HepG2 (cell line): Measurements from ENCODE around the gene SAC3D1. TPM values are rescaled to one million over a fixed set of nuclear protein-coding genes. Genes with fewer than 3 reads are reported as not detected.
A peak's percentile ranks its signal among the peaks of the same experiment; 100 is the strongest.

Experiments
- ATF7 ChIP-seq, 2 experiments: fragments of 450-650 bp in 1 of 2; sonication (generic) in 1 of 2; formaldehyde crosslinking in 1 of 2; IDR thresholded peaks; 2 replicates each; pipeline versions ENCODE4 v1.4.0 to v1.6.1; 2016 to 2020; ENCODE audit warnings: antibody characterized with exemption in 1 of 2, mild to moderate bottlenecking in 1 of 2, missing genetic modification reagents in 1 of 2
- BATF2 ChIP-seq: sonication (generic); formaldehyde crosslinking; IDR thresholded peaks from 2 replicates; pipeline ENCODE4 v1.8.0; 2022; ENCODE audit warnings: mild to moderate bottlenecking, missing genetic modification reagents, moderate library complexity
- CCDC6 ChIP-seq: sonication (generic); formaldehyde crosslinking; IDR thresholded peaks from 2 replicates; pipeline ENCODE4 v1.8.1; 2022; ENCODE audit warnings: mild to moderate bottlenecking, missing genetic modification reagents, moderate library complexity
- GPN1 ChIP-seq: sonication (generic); formaldehyde crosslinking; IDR thresholded peaks from 2 replicates; pipeline ENCODE4 v1.5.1; 2020; ENCODE audit warnings: missing genetic modification reagents, borderline replicate concordance
- HCFC1 ChIP-seq: fragments of 150-350 bp; IDR thresholded peaks from 2 replicates; pipeline ENCODE4 v1.6.1; 2014; ENCODE audit warnings: low read depth, low read length
- MAF1 ChIP-seq: sonication (generic); formaldehyde crosslinking; IDR thresholded peaks from 2 replicates; pipeline ENCODE4 v1.5.0; 2020; ENCODE audit warnings: missing genetic modification reagents, borderline replicate concordance
- MEIS2 ChIP-seq: sonication (generic); formaldehyde crosslinking; IDR thresholded peaks from 2 replicates; pipeline ENCODE4 v1.9.0; 2021; ENCODE audit warnings: mild to moderate bottlenecking, missing genetic modification reagents
- MLLT10 ChIP-seq: sonication (generic); formaldehyde crosslinking; IDR thresholded peaks from 2 replicates; pipeline ENCODE4 v1.4.0; 2020; ENCODE audit warnings: missing genetic modification reagents
- MYPOP ChIP-seq: sonication (generic); formaldehyde crosslinking; IDR thresholded peaks from 2 replicates; pipeline ENCODE4 v1.8.1; 2023; ENCODE audit warnings: mild to moderate bottlenecking, moderate library complexity, missing genetic modification reagents
- NR2F6 ChIP-seq, 2 experiments: IDR thresholded peaks; 2 replicates each; pipeline ENCODE4 v1.6.1; 2016; ENCODE audit warnings: antibody characterized with exemption in 1 of 2, mild to moderate bottlenecking in 1 of 2
- PRDM4 ChIP-seq: sonication (generic); formaldehyde crosslinking; IDR thresholded peaks from 2 replicates; pipeline ENCODE4 v1.9.0; 2021; ENCODE audit warnings: missing genetic modification reagents, borderline replicate concordance
- RBM22 ChIP-seq: fragments of 200-400 bp; formaldehyde crosslinking; optimal IDR thresholded peaks from 2 replicates; pipeline ENCODE3; 2017; ENCODE audit warnings: mild to moderate bottlenecking, low read length, moderate library complexity
- SAP130 ChIP-seq: IDR thresholded peaks from 2 replicates; pipeline ENCODE4 v1.6.1; 2016; ENCODE audit warnings: low read depth
- SOX5 ChIP-seq: IDR thresholded peaks from 2 replicates; pipeline ENCODE4 v1.6.1; 2016; ENCODE audit warnings: borderline replicate concordance
- ZNF263 ChIP-seq: sonication (generic); formaldehyde crosslinking; IDR thresholded peaks from 2 replicates; pipeline ENCODE4 v1.4.0; 2020; ENCODE audit warnings: missing genetic modification reagents
- ZNF3 ChIP-seq: IDR thresholded peaks from 2 replicates; pipeline ENCODE4 v1.7.0; 2017; ENCODE audit warnings: inconsistent platforms
- ZNF570 ChIP-seq: sonication (generic); formaldehyde crosslinking; IDR thresholded peaks from 2 replicates; pipeline ENCODE4 v1.4.0; 2020; ENCODE audit warnings: mild to moderate bottlenecking, missing genetic modification reagents, borderline replicate concordance
- ZNF615 ChIP-seq: sonication (generic); formaldehyde crosslinking; IDR thresholded peaks from 2 replicates; pipeline ENCODE4 v1.5.0; 2020; ENCODE audit warnings: mild to moderate bottlenecking, missing genetic modification reagents, borderline replicate concordance
- ZNF678 ChIP-seq: sonication (generic); formaldehyde crosslinking; IDR thresholded peaks from 2 replicates; pipeline ENCODE4 v1.4.0; 2020; ENCODE audit warnings: mild to moderate bottlenecking, missing genetic modification reagents
- ZNF740 ChIP-seq: sonication (generic); formaldehyde crosslinking; IDR thresholded peaks from 2 replicates; pipeline ENCODE4 v1.4.0; 2020; ENCODE audit warnings: missing genetic modification reagents
- ZNF781 ChIP-seq: sonication (generic); formaldehyde crosslinking; IDR thresholded peaks from 2 replicates; pipeline ENCODE4 v1.5.1; 2020; ENCODE audit warnings: borderline replicate concordance, mild to moderate bottlenecking, missing genetic modification reagents; ENCODE audit errors: not compliant biosample characterization
- ZSCAN20 ChIP-seq: sonication (generic); formaldehyde crosslinking; IDR thresholded peaks from 2 replicates; pipeline ENCODE4 v1.4.0; 2020; ENCODE audit warnings: missing genetic modification reagents, mild to moderate bottlenecking, borderline replicate concordance
- polyA plus RNA-seq, 8 experiments: library from polyadenylated mRNA; depleted of rRNA in 3 of 8; stranded (reverse) in 7 of 8; unstranded in 1 of 8; fragments of >200 nt; fragmentation: Illumina TruSeq in 4 of 8; extraction: Trizol in 4 of 8; gene quantifications; 2 replicates each; pipeline versions ENCODE4 v1.2.1 to v1.2.3, GENCODE V29; 2011 to 2016; ENCODE audit warnings: low read depth in 4 of 8, missing spikeins in 1 of 8, mixed read lengths in 1 of 8; ENCODE audit not compliant: insufficient read depth in 1 of 8
- total RNA-seq, 5 experiments: library from RNA; depleted of rRNA; stranded (reverse); fragments of >200 nt; fragmentation: Illumina TruSeq; extraction: Trizol; gene quantifications; 2 replicates each; pipeline ENCODE4 v1.2.3, GENCODE V29; 2016; ENCODE audit warnings: low read depth in 1 of 5
- TF ChIP-seq, protein P1 (sequence below): sonication (generic); formaldehyde crosslinking; IDR thresholded peaks from 2 replicates; pipeline ENCODE4 v1.5.0; 2020; ENCODE audit warnings: missing genetic modification reagents, mild to moderate bottlenecking, borderline replicate concordance

SAC3D1 gene
- total and polyA plus RNA-seq, 2 of the 13 experiments (the other 11 are each of a cell fraction or from before 2014, with no cell fraction given), result 7.4 to 36.3 TPM

DNA sequence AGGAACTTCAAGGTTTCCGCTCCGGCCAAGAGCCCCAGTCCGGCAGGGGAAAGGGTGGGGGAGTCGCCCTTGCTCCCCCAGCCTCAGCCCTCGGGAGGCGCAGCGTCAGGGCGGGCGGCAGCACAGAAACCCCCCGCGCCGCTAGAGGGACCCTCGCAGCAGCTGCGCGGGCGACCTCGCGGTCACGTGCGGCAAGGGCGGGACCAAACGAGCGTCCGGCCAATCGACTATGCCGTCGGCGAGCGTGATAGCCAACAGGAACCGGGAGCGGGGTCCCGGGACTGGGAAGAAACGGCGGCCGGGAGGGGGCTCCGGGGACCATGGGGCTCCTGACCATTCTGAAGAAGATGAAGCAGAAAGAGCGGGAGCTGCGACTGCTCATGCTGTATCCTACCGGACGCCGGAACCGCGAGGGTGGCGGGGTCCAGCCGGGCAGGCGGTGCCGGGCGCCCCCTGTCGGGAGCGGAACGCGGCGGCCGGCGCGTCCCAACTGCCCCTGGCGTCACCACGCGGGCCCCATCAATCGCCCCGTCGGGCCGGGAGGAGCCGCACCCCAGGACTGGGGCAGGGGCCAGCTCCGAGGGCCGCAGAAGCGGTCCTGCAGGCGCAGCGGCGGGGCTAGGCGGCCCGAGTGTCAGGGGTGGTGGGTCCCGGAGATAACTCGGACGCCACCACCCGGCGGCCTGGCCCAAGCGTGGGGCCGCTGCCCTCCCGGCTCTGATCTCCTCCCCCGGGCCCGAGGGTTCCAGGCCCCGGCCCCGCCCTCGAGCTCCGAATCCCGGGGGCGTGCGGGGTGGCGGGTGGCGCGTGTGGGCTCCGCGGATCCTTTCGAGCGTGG is 26.9 kb upstream of the SAC3D1 start, which contains the start of gene ARL2 (continued):
- TF ChIP-seq ATF7 (IDR thresholded peaks at IDR 0.05), result no peak
- TF ChIP-seq ATF7 (CRISPR knock-in tag; IDR thresholded peaks at IDR 0.05), result peak; percentile 53
- TF ChIP-seq ZNF3 (CRISPR knock-in tag), result no peak
- peak; percentile 45; the same call in 1 of the 2 replicates for TF ChIP-seq MEIS2 (CRISPR knock-in tag)
- peak; percentile 45; the same call in 1 of the 2 replicates for TF ChIP-seq ZNF263 (CRISPR knock-in tag)
- no peak for TF ChIP-seq ZNF615 (CRISPR knock-in tag)
- TF ChIP-seq SAP130 (CRISPR knock-in tag), result peak; percentile 82
- peak; percentile 72 for TF ChIP-seq MYPOP (CRISPR knock-in tag)
- TF ChIP-seq SOX5 (CRISPR knock-in tag), result no peak
- no peak for TF ChIP-seq BATF2 (CRISPR knock-in tag)
- 0 out of 2 replicates have a peak, but pooled peaks have one; percentile 49 for TF ChIP-seq ZNF570 (CRISPR knock-in tag)
- no peak for TF ChIP-seq MLLT10 (CRISPR knock-in tag)
- peak; percentile 70; the same call in 1 of the 2 replicates for TF ChIP-seq ZNF740 (CRISPR knock-in tag)
- 0 out of 2 replicates have a peak, but pooled peaks have one; percentile 35 for TF ChIP-seq MAF1 (CRISPR knock-in tag)
- TF ChIP-seq ZNF781 (CRISPR knock-in tag), result peak; percentile 82
- peak; percentile 81 for TF ChIP-seq CCDC6 (CRISPR knock-in tag)
- no peak for TF ChIP-seq GPN1 (CRISPR knock-in tag)
- no peak for TF ChIP-seq PRDM4
- TF ChIP-seq, protein P1, sequence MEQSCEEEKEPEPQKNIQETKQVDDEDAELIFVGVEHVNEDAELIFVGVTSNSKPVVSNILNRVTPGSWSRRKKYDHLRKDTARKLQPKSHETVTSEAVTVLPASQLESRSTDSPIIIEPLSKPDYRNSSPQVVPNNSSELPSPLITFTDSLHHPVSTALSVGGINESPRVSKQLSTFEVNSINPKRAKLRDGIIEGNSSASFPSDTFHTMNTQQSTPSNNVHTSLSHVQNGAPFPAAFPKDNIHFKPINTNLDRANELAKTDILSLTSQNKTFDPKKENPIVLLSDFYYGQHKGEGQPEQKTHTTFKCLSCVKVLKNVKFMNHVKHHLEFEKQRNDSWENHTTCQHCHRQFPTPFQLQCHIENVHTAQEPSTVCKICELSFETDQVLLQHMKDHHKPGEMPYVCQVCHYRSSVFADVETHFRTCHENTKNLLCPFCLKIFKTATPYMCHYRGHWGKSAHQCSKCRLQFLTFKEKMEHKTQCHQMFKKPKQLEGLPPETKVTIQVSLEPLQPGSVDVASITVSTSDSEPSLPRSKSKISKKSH, result peak; percentile 86; the same call in 1 of the 2 replicates
- no peak for TF ChIP-seq NR2F6 (IDR thresholded peaks at IDR 0.05)
- TF ChIP-seq NR2F6 (CRISPR knock-in tag; IDR thresholded peaks at IDR 0.05), result peak; percentile 43; the same call in 1 of the 2 replicates
- 0 out of 2 replicates have a peak, but pooled peaks have one; percentile 15 for TF ChIP-seq HCFC1
- peak; percentile 70; the same call in 1 of the 2 replicates for TF ChIP-seq ZNF678 (CRISPR knock-in tag)
- peak; percentile 83; the same call in 1 of the 2 replicates for TF ChIP-seq ZSCAN20 (CRISPR knock-in tag)
- TF ChIP-seq RBM22, result no peak
